Kidney (tissue), 14 donors: ENCODE measurements around the gene NISCH. TPM values are rescaled to one million over a fixed set of nuclear protein-coding genes. Genes with fewer than 3 reads are reported as not detected.

Experiments
- DNase-seq, 5 donors: peaks; one replicate each; pipeline ENCODE4 v3.0.0-alpha.2; 2013 to 2020
- FAIRE-seq: peaks from 2 replicates; lab custom pipeline; 2012; peaks lifted over from hg19 to GRCh38; lab: Jason Lieb, UNC
- H3K27ac ChIP-seq, 2 donors: one replicate each; pipeline ENCODE4 v1.7.0; 2013; ENCODE audit warnings: low read depth in 2 of 2, low read length in 2 of 2, inconsistent platforms in 1 of 2
- H3K27me3 ChIP-seq: one replicate; pipeline ENCODE4 v1.7.1; 2013; ENCODE audit warnings: low read length, inconsistent platforms; ENCODE audit not compliant: control insufficient read depth, insufficient read depth
- H3K36me3 ChIP-seq, 3 donors: one replicate each; pipeline versions ENCODE4 v1.7.0 to v1.7.1; 2013; ENCODE audit warnings: low read length in 3 of 3, control low read depth in 1 of 3, inconsistent platforms in 1 of 3; ENCODE audit not compliant: insufficient read depth in 3 of 3, control insufficient read depth in 2 of 3
- H3K4me1 ChIP-seq, 3 donors: one replicate each; pipeline versions ENCODE4 v1.7.0 to v1.7.1; 2013; ENCODE audit warnings: low read length in 3 of 3, inconsistent platforms in 1 of 3, low read depth in 1 of 3; ENCODE audit not compliant: control insufficient read depth in 2 of 3, insufficient read depth in 2 of 3
- H3K4me3 ChIP-seq, 3 donors: one replicate each; pipeline versions ENCODE4 v1.7.0 to v1.8.1; 2013; ENCODE audit warnings: low read length in 3 of 3, control low read depth in 1 of 3, inconsistent platforms in 1 of 3
- H3K9ac ChIP-seq, 3 donors: one replicate each; pipeline versions ENCODE4 v1.7.0 to v1.7.1; 2013; ENCODE audit warnings: low read length in 3 of 3, control low read depth in 1 of 3, inconsistent platforms in 1 of 3
- H3K9me3 ChIP-seq, 3 donors: one replicate each; pipeline versions ENCODE4 v1.7.0 to v1.7.1; 2013; ENCODE audit warnings: low read length in 3 of 3, control low read depth in 1 of 3, inconsistent platforms in 1 of 3; ENCODE audit not compliant: control insufficient read depth in 2 of 3, insufficient read depth in 1 of 3
- CTCF ChIP-seq: IDR thresholded peaks from 3 replicates; pipeline ENCODE4 v1.5.1; 2012; ENCODE audit warnings: mild to moderate bottlenecking, moderate library complexity, borderline replicate concordance; ENCODE audit not compliant: insufficient read depth; ENCODE audit errors: extremely low read depth
- intact Hi-C: fragments of 100-400 bp; cut with DNase I; formaldehyde crosslinking; loops from one replicate; pipeline ENCODE4 v1.11.1; 2022
- polyA plus RNA-seq: library from polyadenylated mRNA; stranded (reverse); fragments of 350-450 nt; fragmentation: Illumina TruSeq; extraction: RNeasy Lipid Tissue Mini Kit (QIAGEN cat#74804); gene quantifications from one replicate; pipeline ENCODE4 v1.2.3, GENCODE V29; 2014; ENCODE audit warnings: low read depth, low replicate concordance; ENCODE audit not compliant: insufficient read depth
- total RNA-seq: library from RNA; stranded (reverse); fragmentation: NEBNext Ultra II Directional; extraction: Animal tissue kit (Norgen Biotek cat#: 25700); gene quantifications from one replicate; pipeline ENCODE4 v1.2.1, GENCODE V29; 2021
- donor health status: control.
- donor health status: control.
- donor health status: control.
- donor health status: control.
- donor health status: control.
- donor health status: DM: yes; HTN: yes; CAD: no.
- donor health status: Normal renal cell carcinoma (clear cell type).

NISCH gene
- total and polyA plus RNA-seq, 2 donors from 2014 or later, result 36.1 to 98.7 TPM

- H3K4me3 ChIP-seq, result peak overlapping the region in 1 of 3 donors; percentile 36
- H3K36me3 ChIP-seq, result peaks cover 0 to 2% (median 2%) of the 10 kb centered on the region in 3 donors
- intact Hi-C loops, result no loop called here
- H3K4me1 ChIP-seq, result peaks cover 1 to 20% (median 6%) of the 10 kb centered on the region in 3 donors
- no peaks in the 10 kb centered on the region for H3K9me3 ChIP-seq
- DNase-seq (peak; percentile 10 to 74 (median 57)), FAIRE-seq (no peak)
- no peak for TF ChIP-seq CTCF
- H3K27me3 ChIP-seq, result no peaks in the 10 kb centered on the region
- H3K9ac ChIP-seq, result peak overlapping the region in 1 of 3 donors; percentile 55
- peak overlapping the region in 1 of 2 donors; percentile 43 for H3K27ac ChIP-seq
Measured at GRCh38 chr3:52532517-52532837, 77.1 kb downstream of the NISCH start.

- no peak for FAIRE-seq
- TF ChIP-seq CTCF, result no peak
- H3K4me1 ChIP-seq, result peaks cover 3 to 24% (median 11%) of the 10 kb centered on the region in 3 donors
- peak overlapping the region in 1 of 3 donors; percentile 55 for H3K9ac ChIP-seq
- H3K27ac ChIP-seq, result peak overlapping the region in 1 of 2 donors; percentile 43
- peaks cover 0 to under 1% (median 0%) of the 10 kb centered on the region in 3 donors for H3K36me3 ChIP-seq
- DNase-seq, result peak; percentile 43 to 86 (median 69)
- H3K4me3 ChIP-seq, result peak overlapping the region in 1 of 3 donors; percentile 36
- H3K9me3 ChIP-seq, result no peaks in the 10 kb centered on the region
- intact Hi-C loops, result no loop called here
- H3K27me3 ChIP-seq, result no peaks in the 10 kb centered on the region
Measured at GRCh38 chr3:52532838-52533622, 77.6 kb downstream of the NISCH start.

GRCh38 chr3:52533623-52534280 lies 78.3 kb downstream of the NISCH start, which contains the start of gene NT5DC2:
Gene NT5DC2 (minus strand): TSS chr3:52533857. CDS start chr3:52533737, 120 bp downstream.
- peak; percentile 68 to 90 (median 88) for DNase-seq

More at GRCh38 chr3:52533623-52534280, 78.3 kb downstream of the NISCH start, which contains the start of gene NT5DC2:
- Histone ChIP-seq H3K27me3 (no peaks in the 10 kb centered on the region), H3K36me3 (no peaks in the 10 kb centered on the region), H3K9me3 (no peaks in the 10 kb centered on the region), H3K9ac (peak within 1 kb of the TSS in 2 of 3 donors; percentile 34 to 63), H3K4me3 (peak within 1 kb of the TSS; percentile 38 to 55 (median 47)), H3K27ac (peak within 1 kb of the TSS; percentile 55 to 61), H3K4me1 (peaks cover 3 to 29% (median 12%) of the 10 kb centered on the region in 3 donors)
- intact Hi-C loops, result no loop called here
- peak; percentile 3 for TF ChIP-seq CTCF
- FAIRE-seq, result no peak
